ENCODE data around the gene TMEM272.
A peak's percentile ranks its signal among the peaks of the same experiment; 100 is the strongest.

TMEM272 gene

GRCh38 chr13:51844862-51845573, at the start of gene TMEM272:
TSS of gene TMEM272 (minus strand) at chr13:51845177. CDS start at chr13:51838530, 6,647 bp downstream.
- peak; percentile 73 for DNase-seq (ENCODE audit: low spot score)

GRCh38 chr13:51894239-51894638, 49.3 kb upstream of the TMEM272 start:
- no peak for DNase-seq (ENCODE audit: low spot score)

GRCh38 chr13:51892657-51893056, 47.7 kb upstream of the TMEM272 start:
- DNase-seq (ENCODE audit: low spot score), result no peak

GRCh38 chr13:51887468-51887867, 42.5 kb upstream of the TMEM272 start:
- DNase-seq (ENCODE audit: low spot score), result no peak

- DNase-seq (ENCODE audit: low spot score), result no peak
Measured at GRCh38 chr13:51885651-51886050, 40.7 kb upstream of the TMEM272 start.

- no peak for DNase-seq (ENCODE audit: low spot score)
Measured at GRCh38 chr13:51883226-51883600, 38.2 kb upstream of the TMEM272 start.

GRCh38 chr13:51882570-51883225, 37.7 kb upstream of the TMEM272 start:
- DNase-seq (ENCODE audit: low spot score), result no peak

GRCh38 chr13:51881296-51881695, 36.3 kb upstream of the TMEM272 start:
- no peak for DNase-seq (ENCODE audit: low spot score)

GRCh38 chr13:51879133-51879532, 34.2 kb upstream of the TMEM272 start:
- DNase-seq (ENCODE audit: low spot score), result no peak

- DNase-seq (ENCODE audit: low spot score), result no peak
Measured at GRCh38 chr13:51874651-51875050, 29.7 kb upstream of the TMEM272 start.

- DNase-seq (ENCODE audit: low spot score), result no peak
Measured at GRCh38 chr13:51873837-51874236, 28.9 kb upstream of the TMEM272 start.

GRCh38 chr13:51873117-51873798, 28.3 kb upstream of the TMEM272 start:
- DNase-seq (ENCODE audit: low spot score), result no peak

GRCh38 chr13:51870616-51871015, 25.6 kb upstream of the TMEM272 start:
- no peak for DNase-seq (ENCODE audit: low spot score)

GRCh38 chr13:51869916-51870315, 24.9 kb upstream of the TMEM272 start:
- no peak for DNase-seq (ENCODE audit: low spot score)

GRCh38 chr13:51867062-51867461, 22.1 kb upstream of the TMEM272 start:
- DNase-seq (ENCODE audit: low spot score), result no peak

- DNase-seq (ENCODE audit: low spot score), result no peak
Measured at GRCh38 chr13:51865838-51866237, 20.9 kb upstream of the TMEM272 start.

- no peak for DNase-seq (ENCODE audit: low spot score)
Measured at GRCh38 chr13:51862957-51863356, 18.0 kb upstream of the TMEM272 start.

- no peak for DNase-seq (ENCODE audit: low spot score)
Measured at GRCh38 chr13:51861723-51862300, 16.8 kb upstream of the TMEM272 start, which contains the start of gene CCDC70. TSS of gene CCDC70 (plus strand) at chr13:51861969. CDS start at chr13:51865412, 3,443 bp downstream.

- DNase-seq (ENCODE audit: low spot score), result no peak
Measured at GRCh38 chr13:51858433-51859247, 13.7 kb upstream of the TMEM272 start.

- no peak for DNase-seq (ENCODE audit: low spot score)
Measured at GRCh38 chr13:51856998-51857397, 12.0 kb upstream of the TMEM272 start.

GRCh38 chr13:51856027-51856736, 11.2 kb upstream of the TMEM272 start:
- DNase-seq (ENCODE audit: low spot score), result no peak

Measured in HuH-7.5 (cell line).